Sigmoid colon (tissue), 4 donors: ENCODE data around the gene CDC7.

Experiments used
- POLR2AphosphoS5 ChIP-seq, 4 donors: sonication (generic); formaldehyde crosslinking; IDR thresholded peaks; one replicate each; pipeline ENCODE4 v1.6.1; 2017; ENCODE audit warnings: antibody characterized with exemption in 4 of 4
- TF ChIP-seq, protein P1 (sequence below), 4 experiments: fragments of 450-650 bp in 3 of 4; fragments of 200-600 bp in 1 of 4; IDR thresholded peaks; one replicate each; pipeline ENCODE4 v1.5.1; 2016 to 2019; ENCODE audit warnings: antibody characterized with exemption in 4 of 4, mild to moderate bottlenecking in 3 of 4, moderate library complexity in 2 of 4

DNA sequence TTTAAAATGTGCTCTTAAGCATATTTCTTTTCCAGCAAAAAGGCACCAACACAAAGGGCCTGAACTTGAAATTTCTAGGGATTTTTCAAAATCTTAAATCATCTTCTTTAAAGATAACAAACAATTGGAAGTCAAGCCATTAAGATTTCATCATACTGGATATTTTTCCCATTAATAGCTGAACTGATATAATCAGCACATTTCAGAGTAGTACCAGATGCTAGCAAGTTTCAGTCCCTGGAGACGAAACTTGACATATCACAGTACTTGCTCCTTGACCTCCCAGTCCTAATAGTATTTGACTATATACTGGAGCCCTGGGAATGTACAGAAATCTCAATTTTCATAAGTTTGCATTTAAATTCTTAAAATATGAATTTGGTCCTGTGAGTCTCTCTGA is 10.2 kb upstream of the CDC7 start:
- TF ChIP-seq, protein P1, sequence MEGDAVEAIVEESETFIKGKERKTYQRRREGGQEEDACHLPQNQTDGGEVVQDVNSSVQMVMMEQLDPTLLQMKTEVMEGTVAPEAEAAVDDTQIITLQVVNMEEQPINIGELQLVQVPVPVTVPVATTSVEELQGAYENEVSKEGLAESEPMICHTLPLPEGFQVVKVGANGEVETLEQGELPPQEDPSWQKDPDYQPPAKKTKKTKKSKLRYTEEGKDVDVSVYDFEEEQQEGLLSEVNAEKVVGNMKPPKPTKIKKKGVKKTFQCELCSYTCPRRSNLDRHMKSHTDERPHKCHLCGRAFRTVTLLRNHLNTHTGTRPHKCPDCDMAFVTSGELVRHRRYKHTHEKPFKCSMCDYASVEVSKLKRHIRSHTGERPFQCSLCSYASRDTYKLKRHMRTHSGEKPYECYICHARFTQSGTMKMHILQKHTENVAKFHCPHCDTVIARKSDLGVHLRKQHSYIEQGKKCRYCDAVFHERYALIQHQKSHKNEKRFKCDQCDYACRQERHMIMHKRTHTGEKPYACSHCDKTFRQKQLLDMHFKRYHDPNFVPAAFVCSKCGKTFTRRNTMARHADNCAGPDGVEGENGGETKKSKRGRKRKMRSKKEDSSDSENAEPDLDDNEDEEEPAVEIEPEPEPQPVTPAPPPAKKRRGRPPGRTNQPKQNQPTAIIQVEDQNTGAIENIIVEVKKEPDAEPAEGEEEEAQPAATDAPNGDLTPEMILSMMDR (IDR thresholded peaks at IDR 0.05), result no peak
- no peak for TF ChIP-seq POLR2AphosphoS5 (IDR thresholded peaks at IDR 0.05)
